ENCODE measurements around the gene C9orf72.

GRCh38 chr9:27556470-27556869 lies 16.8 kb downstream of the C9orf72 start:
- TF ChIP-seq CTCF (IDR thresholded peaks at IDR 0.05; ENCODE audit: insufficient read depth, low read depth, low read length): no peak
- no peak for TF ChIP-seq EZH2 (IDR thresholded peaks at IDR 0.05; ENCODE audit: insufficient read depth, low read length)
